HepG2 (cell line): ENCODE results near the gene CTNNA1. TPM values are rescaled to one million over a fixed set of nuclear protein-coding genes. Genes with fewer than 3 reads are reported as not detected.

Source experiments
- ATAC-seq: fragments of 200-7000 bp; cut with Tn5 transposase; 3 replicates; pipeline ENCODE4 v1.9.1; 2020; ENCODE audit warnings: mild to moderate bottlenecking, moderate library complexity
- BruUV-seq: library from RNA; stranded (reverse); fragments of 400-500 nt; replicated peaks from 2 replicates; lab custom pipeline; 2021; lab: Mats Ljungman, UMichigan
- CTCF ChIA-PET: fragments of 300-600 bp; formaldehyde crosslinking; extraction: SDS; loops from one replicate; lab custom pipeline; 2021; ENCODE audit warnings: low total read pairs, inconsistent platforms, low intra/inter-chr PET ratio; lab: Yijun Ruan, JAX
- POLR2A ChIA-PET: fragments of 350-600 bp; sonication (Branson Sonifier 250); formaldehyde crosslinking; loops from one replicate; lab custom pipeline; 2020; ENCODE audit warnings: antibody characterized with exemption, inconsistent platforms; lab: Yijun Ruan, JAX
- DNase-seq: peaks from one replicate; pipeline ENCODE4 v3.0.0-alpha.2; 2015; ENCODE audit warnings: low spot score
- FAIRE-seq: peaks from 3 replicates; lab custom pipeline; 2011; peaks lifted over from hg19 to GRCh38; lab: Jason Lieb, UNC
- H2AFZ ChIP-seq: one replicate; pipeline ENCODE4 v1.6.1; 2011; ENCODE audit warnings: low read length, inconsistent platforms
- H3K27ac ChIP-seq: fragments of 300-600 bp; 3 replicates; pipeline ENCODE4 v1.8.0; 2011; ENCODE audit warnings: mixed run types, mild to moderate bottlenecking, mixed read lengths, low read length, inconsistent platforms; ENCODE audit not compliant: insufficient read depth; ENCODE audit errors: extremely low read length
- H3K27me3 ChIP-seq, 2 experiments: fragments of 200-600 bp in 1 of 2; 2 replicates in 1 of 2; 3 replicates in 1 of 2; pipeline versions ENCODE4 v1.6.0 to v1.8.0; 2011; ENCODE audit warnings: low read length in 2 of 2, mild to moderate bottlenecking in 2 of 2, moderate library complexity in 2 of 2, inconsistent platforms in 1 of 2; ENCODE audit not compliant: insufficient read depth in 2 of 2, control insufficient read depth in 1 of 2
- H3K36me3 ChIP-seq, 2 experiments: fragments of 200-600 bp in 1 of 2; replicated peaks in 1 of 2; 2 replicates in 1 of 2; 3 replicates in 1 of 2; pipeline versions ENCODE4 v1.5.1 to v1.8.0; 2011; ENCODE audit warnings: low read length in 2 of 2, inconsistent platforms in 1 of 2; ENCODE audit not compliant: insufficient read depth in 2 of 2, control insufficient read depth in 1 of 2
- H3K4me1 ChIP-seq: 2 replicates; pipeline ENCODE4 v1.5.1; 2012; ENCODE audit warnings: low read length, inconsistent platforms; ENCODE audit not compliant: insufficient read depth
- H3K4me2 ChIP-seq: 2 replicates; pipeline ENCODE4 v1.6.0; 2011; ENCODE audit warnings: low read depth, low read length, inconsistent platforms
- H3K4me3 ChIP-seq, 3 experiments: fragments of 200-600 bp in 1 of 3; sonication (generic), shearing (Covaris generic) in 1 of 3; replicated peaks in 1 of 3; 2 replicates each; pipeline ENCODE4 v1.5.1; 2011 to 2016; ENCODE audit warnings: low read length in 3 of 3, inconsistent platforms in 2 of 3, low read depth in 2 of 3, mild to moderate bottlenecking in 2 of 3, control low read depth in 1 of 3, mixed read lengths in 1 of 3; ENCODE audit not compliant: insufficient read depth in 1 of 3
- H3K79me2 ChIP-seq: one replicate; pipeline ENCODE4 v1.6.1; 2011; ENCODE audit warnings: low read length, inconsistent platforms; ENCODE audit not compliant: insufficient read depth
- H3K9ac ChIP-seq: 2 replicates; pipeline ENCODE4 v1.6.0; 2011; ENCODE audit warnings: mild to moderate bottlenecking, low read depth, low read length, inconsistent platforms; ENCODE audit not compliant: insufficient read depth
- H3K9me3 ChIP-seq: 2 replicates; pipeline ENCODE4 v1.5.1; 2012; ENCODE audit warnings: mild to moderate bottlenecking, low read length
- H4K20me1 ChIP-seq: 2 replicates; pipeline ENCODE4 v1.6.0; 2011; ENCODE audit warnings: inconsistent platforms, mild to moderate bottlenecking, low read length, moderate library complexity; ENCODE audit not compliant: insufficient read depth
- MAFG ChIP-seq: sonication (generic); formaldehyde crosslinking; IDR thresholded peaks from 2 replicates; pipeline ENCODE4 v1.5.1; 2020; ENCODE audit warnings: mild to moderate bottlenecking, missing genetic modification reagents
- MEF2D ChIP-seq: sonication (generic); formaldehyde crosslinking; IDR thresholded peaks from 2 replicates; pipeline ENCODE4 v1.5.1; 2020; ENCODE audit warnings: mild to moderate bottlenecking, missing genetic modification reagents
- MTF1 ChIP-seq: sonication (generic); formaldehyde crosslinking; IDR thresholded peaks from 2 replicates; pipeline ENCODE4 v1.5.0; 2020; ENCODE audit warnings: missing genetic modification reagents
- MXI1 ChIP-seq: IDR thresholded peaks from 3 replicates; pipeline ENCODE4 v1.6.1; 2012; ENCODE audit warnings: low read depth, low read length, inconsistent platforms, borderline replicate concordance
- PITX1 ChIP-seq: sonication (generic); formaldehyde crosslinking; IDR thresholded peaks from 2 replicates; pipeline ENCODE4 v1.5.1; 2020; ENCODE audit warnings: mild to moderate bottlenecking, missing genetic modification reagents
- POLR2AphosphoS2 ChIP-seq: IDR thresholded peaks from 2 replicates; pipeline ENCODE4 v1.6.1; 2011; ENCODE audit warnings: low read depth, low read length, improper control_type of control experiment
- WIZ ChIP-seq: sonication (generic); formaldehyde crosslinking; IDR thresholded peaks from 2 replicates; pipeline ENCODE4 v1.5.1; 2020; ENCODE audit warnings: mild to moderate bottlenecking, missing genetic modification reagents
- ZBTB10 ChIP-seq: sonication (generic); formaldehyde crosslinking; IDR thresholded peaks from 2 replicates; pipeline ENCODE4 v1.4.0; 2020; ENCODE audit warnings: missing genetic modification reagents, borderline replicate concordance
- ZFP36L1 ChIP-seq: sonication (generic); formaldehyde crosslinking; IDR thresholded peaks from 2 replicates; pipeline ENCODE4 v1.8.0; 2022; ENCODE audit warnings: mild to moderate bottlenecking, missing genetic modification reagents, moderate library complexity
- ZNF17 ChIP-seq: sonication (generic); formaldehyde crosslinking; IDR thresholded peaks from 2 replicates; pipeline ENCODE4 v1.5.0; 2020; ENCODE audit warnings: mild to moderate bottlenecking, missing genetic modification reagents
- ZNF44 ChIP-seq: sonication (generic); formaldehyde crosslinking; IDR thresholded peaks from 2 replicates; pipeline ENCODE4 v1.5.1; 2020; ENCODE audit warnings: mild to moderate bottlenecking, missing genetic modification reagents
- ZNF574 ChIP-seq: sonication (generic); formaldehyde crosslinking; IDR thresholded peaks from 2 replicates; pipeline ENCODE4 v1.4.0; 2020; ENCODE audit warnings: missing genetic modification reagents
- ZNF737 ChIP-seq: sonication (generic); formaldehyde crosslinking; IDR thresholded peaks from 2 replicates; pipeline ENCODE4 v1.5.0; 2020; ENCODE audit warnings: missing genetic modification reagents, mild to moderate bottlenecking, borderline replicate concordance
- WGBS: methylation state at CpG from one replicate; pipeline ENCODE4 v1.1.6; 2017; ENCODE audit warnings: low lambda C conversion rate; 5-methylcytosine and 5-hydroxymethylcytosine counted together
- in situ Hi-C: cut with HindIII; loops from 2 replicates; pipeline ENCODE4 v1.10.0; 2017; ENCODE audit warnings: low pct_unique_long_range_greater_than_20kb; ENCODE audit not compliant: extremely low pct_ligation_motif_present
- intact Hi-C: fragments of 100-400 bp; cut with micrococcal nuclease; formaldehyde crosslinking; loops from one replicate; pipeline ENCODE4 v1.10.0; 2022; ENCODE audit not compliant: unreplicated experiment
- polyA plus RNA-seq, 8 experiments: library from polyadenylated mRNA; depleted of rRNA in 3 of 8; stranded (reverse) in 7 of 8; unstranded in 1 of 8; fragments of >200 nt; fragmentation: Illumina TruSeq in 4 of 8; extraction: Trizol in 4 of 8; gene quantifications; 2 replicates each; pipeline versions ENCODE4 v1.2.1 to v1.2.3, GENCODE V29; 2011 to 2016; ENCODE audit warnings: low read depth in 4 of 8, missing spikeins in 1 of 8, mixed read lengths in 1 of 8; ENCODE audit not compliant: insufficient read depth in 1 of 8
- total RNA-seq, 5 experiments: library from RNA; depleted of rRNA; stranded (reverse); fragments of >200 nt; fragmentation: Illumina TruSeq; extraction: Trizol; gene quantifications; 2 replicates each; pipeline ENCODE4 v1.2.3, GENCODE V29; 2016; ENCODE audit warnings: low read depth in 1 of 5
- TF ChIP-seq, protein P1 (sequence below): sonication (generic); formaldehyde crosslinking; IDR thresholded peaks from 2 replicates; pipeline ENCODE4 v1.4.0; 2020; ENCODE audit warnings: missing genetic modification reagents, borderline replicate concordance

CTNNA1 gene
- total and polyA plus RNA-seq, 2 of the 13 experiments (the other 11 are each of a cell fraction or from before 2014, with no cell fraction given): 66.8 to 162 TPM

GRCh38 chr5:138725818-138726416 is 27.3 kb upstream of the CTNNA1 start:
- H3K4me3 ChIP-seq: peak overlapping the region; percentile 26 to 49 (median 31); a peak in 5 of 6 replicates
- intact Hi-C loops: loop anchor here (2.0 kb wide), 1 partner anchor 45 kb away; no protein-coding TSS in a partner anchor
- 45% methylated on average over 6 of the region's 6 CpGs for WGBS
- H3K4me1 ChIP-seq: peaks cover 82% of the 10 kb centered on the region
- H4K20me1 ChIP-seq: no peaks in the 10 kb centered on the region
- peak; percentile 90 for ATAC-seq
- no peaks in the 10 kb centered on the region; a peak in 1 of 5 replicates for H3K27me3 ChIP-seq
- no peaks in the 10 kb centered on the region for H3K9me3 ChIP-seq
- peak overlapping the region; percentile 82 for H3K4me2 ChIP-seq
- H3K9ac ChIP-seq: peak overlapping the region; percentile 58
- DNase-seq: peak; percentile 90
- H3K36me3 ChIP-seq: no peaks in the 10 kb centered on the region
- H3K27ac ChIP-seq: peak overlapping the region; percentile 90
- ChIA-PET CTCF (no interaction called here), POLR2A (interaction anchor here (0.9 to 1.6 kb wide), 9 partner anchors 10 to 151 kb away, joined by 3 to 9 read pairs (median 5); partner anchors contain the start of genes CTNNA1 and HSPA9)
- in situ Hi-C loops: no loop called here
- peak overlapping the region; percentile 75 for H2AFZ ChIP-seq
- peak; percentile 85 for FAIRE-seq
- H3K79me2 ChIP-seq: no peaks in the 10 kb centered on the region
- TSS peak; percentile 76 for BruUV-seq
- TF ChIP-seq ZNF44 (CRISPR knock-in tag) (no peak), ZNF17 (CRISPR knock-in tag) (no peak), ZFP36L1 (CRISPR knock-in tag) (no peak), ZBTB10 (no peak), WIZ (CRISPR knock-in tag) (no peak), MAFG (CRISPR knock-in tag) (no peak), ZNF574 (CRISPR knock-in tag) (no peak), POLR2AphosphoS2 (no peak), PITX1 (CRISPR knock-in tag) (peak; percentile 52; the same call in 1 of the 2 replicates), MEF2D (CRISPR knock-in tag) (0 out of 2 replicates have a peak, but pooled peaks have one; percentile 18), MXI1 (no peak), MTF1 (CRISPR knock-in tag) (no peak), ZNF737 (CRISPR knock-in tag) (no peak)
- TF ChIP-seq, protein P1, sequence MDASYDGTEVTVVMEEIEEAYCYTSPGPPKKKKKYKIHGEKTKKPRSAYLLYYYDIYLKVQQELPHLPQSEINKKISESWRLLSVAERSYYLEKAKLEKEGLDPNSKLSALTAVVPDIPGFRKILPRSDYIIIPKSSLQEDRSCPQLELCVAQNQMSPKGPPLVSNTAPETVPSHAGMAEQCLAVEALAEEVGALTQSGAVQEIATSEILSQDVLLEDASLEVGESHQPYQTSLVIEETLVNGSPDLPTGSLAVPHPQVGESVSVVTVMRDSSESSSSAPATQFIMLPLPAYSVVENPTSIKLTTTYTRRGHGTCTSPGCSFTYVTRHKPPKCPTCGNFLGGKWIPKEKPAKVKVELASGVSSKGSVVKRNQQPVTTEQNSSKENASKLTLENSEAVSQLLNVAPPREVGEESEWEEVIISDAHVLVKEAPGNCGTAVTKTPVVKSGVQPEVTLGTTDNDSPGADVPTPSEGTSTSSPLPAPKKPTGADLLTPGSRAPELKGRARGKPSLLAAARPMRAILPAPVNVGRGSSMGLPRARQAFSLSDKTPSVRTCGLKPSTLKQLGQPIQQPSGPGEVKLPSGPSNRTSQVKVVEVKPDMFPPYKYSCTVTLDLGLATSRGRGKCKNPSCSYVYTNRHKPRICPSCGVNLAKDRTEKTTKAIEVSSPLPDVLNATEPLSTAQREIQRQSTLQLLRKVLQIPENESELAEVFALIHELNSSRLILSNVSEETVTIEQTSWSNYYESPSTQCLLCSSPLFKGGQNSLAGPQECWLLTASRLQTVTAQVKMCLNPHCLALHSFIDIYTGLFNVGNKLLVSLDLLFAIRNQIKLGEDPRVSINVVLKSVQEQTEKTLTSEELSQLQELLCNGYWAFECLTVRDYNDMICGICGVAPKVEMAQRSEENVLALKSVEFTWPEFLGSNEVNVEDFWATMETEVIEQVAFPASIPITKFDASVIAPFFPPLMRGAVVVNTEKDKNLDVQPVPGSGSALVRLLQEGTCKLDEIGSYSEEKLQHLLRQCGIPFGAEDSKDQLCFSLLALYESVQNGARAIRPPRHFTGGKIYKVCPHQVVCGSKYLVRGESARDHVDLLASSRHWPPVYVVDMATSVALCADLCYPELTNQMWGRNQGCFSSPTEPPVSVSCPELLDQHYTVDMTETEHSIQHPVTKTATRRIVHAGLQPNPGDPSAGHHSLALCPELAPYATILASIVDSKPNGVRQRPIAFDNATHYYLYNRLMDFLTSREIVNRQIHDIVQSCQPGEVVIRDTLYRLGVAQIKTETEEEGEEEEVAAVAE: no peak
